Measurements from ENCODE around the gene CDKN1A. TPM values are rescaled to one million over a fixed set of nuclear protein-coding genes. Genes with fewer than 3 reads are reported as not detected.
A peak's percentile ranks its signal among the peaks of the same experiment; 100 is the strongest.
"Not testable (repeated sequence)": the region's sequence is repeated elsewhere in the genome, so short reads cannot be mapped to it uniquely, and the experiment has no call there.

Gene CDKN1A
- polyA plus RNA-seq, 3 donors = 117 to 1,223 (median 144) TPM

DNA sequence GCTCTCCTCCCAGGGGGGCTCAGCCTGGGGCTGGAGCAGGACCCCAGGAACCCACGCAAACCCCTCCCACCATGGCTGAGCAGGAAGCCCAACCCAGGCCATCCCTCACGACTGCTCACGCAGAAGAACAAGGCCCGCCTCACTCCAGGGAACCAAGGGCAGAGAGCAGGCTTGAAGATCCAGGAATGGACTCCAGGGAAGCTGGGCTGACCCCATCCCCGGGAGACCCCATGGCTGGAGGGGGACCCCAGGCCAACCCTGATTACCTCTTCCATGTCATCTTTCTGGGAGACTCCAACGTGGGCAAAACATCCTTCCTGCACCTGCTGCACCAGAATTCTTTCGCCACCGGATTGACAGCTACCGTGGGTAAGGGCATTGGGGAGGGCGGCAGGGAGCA, 43.9 kb downstream of the CDKN1A start:
- intact Hi-C loops (cut with micrococcal nuclease) = no loop called here
- H3K79me2 ChIP-seq (ENCODE audit: insufficient read depth, low read length) = peaks cover 19% of the 10 kb centered on the region
- no peak overlapping the region for H2AFZ ChIP-seq (ENCODE audit: insufficient read depth, low read depth, low read length, poor library complexity, severe bottlenecking)
- H3K27me3 ChIP-seq (ENCODE audit: control insufficient read depth in 2 of 2, insufficient read depth in 2 of 2, low read length in 2 of 2) = no peaks in the 10 kb centered on the region
- H3K27me3 Mint-ChIP-seq (ENCODE audit: low read depth in 3 of 3) = no peaks in the 10 kb centered on the region
- no peaks in the 10 kb centered on the region for H4K20me1 ChIP-seq (ENCODE audit: insufficient read depth, low read length)
- no peak overlapping the region for H3K4me2 ChIP-seq (replicated peaks; ENCODE audit: extremely low read depth, low read length, poor library complexity, severe bottlenecking)
- H3K36me3 Mint-ChIP-seq = peaks cover 45 to 87% of the 10 kb centered on the region in 2 donors
- no peak overlapping the region for H3K4me3 Mint-ChIP-seq
- H3K27ac ChIP-seq (ENCODE audit: low read depth in 1 of 2, low read length in 2 of 2) = peak overlapping the region in 1 of 2 donors; percentile 52
- peak overlapping the region in 4 of 7 donors; percentile 19 to 69 (median 45) for H3K27ac Mint-ChIP-seq
- H3K4me3 ChIP-seq (replicated peaks in 1 of 3; ENCODE audit: low read depth in 2 of 3, low read length in 3 of 3) = no peak overlapping the region
- TF ChIP-seq, protein P1, sequence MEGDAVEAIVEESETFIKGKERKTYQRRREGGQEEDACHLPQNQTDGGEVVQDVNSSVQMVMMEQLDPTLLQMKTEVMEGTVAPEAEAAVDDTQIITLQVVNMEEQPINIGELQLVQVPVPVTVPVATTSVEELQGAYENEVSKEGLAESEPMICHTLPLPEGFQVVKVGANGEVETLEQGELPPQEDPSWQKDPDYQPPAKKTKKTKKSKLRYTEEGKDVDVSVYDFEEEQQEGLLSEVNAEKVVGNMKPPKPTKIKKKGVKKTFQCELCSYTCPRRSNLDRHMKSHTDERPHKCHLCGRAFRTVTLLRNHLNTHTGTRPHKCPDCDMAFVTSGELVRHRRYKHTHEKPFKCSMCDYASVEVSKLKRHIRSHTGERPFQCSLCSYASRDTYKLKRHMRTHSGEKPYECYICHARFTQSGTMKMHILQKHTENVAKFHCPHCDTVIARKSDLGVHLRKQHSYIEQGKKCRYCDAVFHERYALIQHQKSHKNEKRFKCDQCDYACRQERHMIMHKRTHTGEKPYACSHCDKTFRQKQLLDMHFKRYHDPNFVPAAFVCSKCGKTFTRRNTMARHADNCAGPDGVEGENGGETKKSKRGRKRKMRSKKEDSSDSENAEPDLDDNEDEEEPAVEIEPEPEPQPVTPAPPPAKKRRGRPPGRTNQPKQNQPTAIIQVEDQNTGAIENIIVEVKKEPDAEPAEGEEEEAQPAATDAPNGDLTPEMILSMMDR (IDR thresholded peaks at IDR 0.05) = no peak
- peaks cover 17% of the 10 kb centered on the region for H3K4me1 Mint-ChIP-seq
- peaks cover 0 to 3% (median 0%) of the 10 kb centered on the region in 7 donors for H3K9me3 Mint-ChIP-seq
- no peak for DNase-seq
- H3K36me3 ChIP-seq (replicated peaks in 1 of 2; ENCODE audit: control insufficient read depth in 1 of 2, insufficient read depth in 2 of 2, low read length in 2 of 2) = peaks cover 61 to 84% of the 10 kb centered on the region in 2 donors
- H3K4me1 ChIP-seq (ENCODE audit: control insufficient read depth in 1 of 2, insufficient read depth in 2 of 2, low read length in 2 of 2) = peaks cover 4 to 13% of the 10 kb centered on the region in 2 donors
- WGBS (ENCODE audit: insufficient coverage) = 93% methylated on average over 5 of the region's 10 CpGs
- H3K9me3 ChIP-seq (replicated peaks in 1 of 2; ENCODE audit: control insufficient read depth in 1 of 2, insufficient read depth in 1 of 2, low read length in 2 of 2) = peaks cover 0 to under 1% of the 10 kb centered on the region in 2 donors
- no peak overlapping the region for H3K9ac ChIP-seq (ENCODE audit: insufficient read depth, low read length, poor library complexity, severe bottlenecking)

DNA sequence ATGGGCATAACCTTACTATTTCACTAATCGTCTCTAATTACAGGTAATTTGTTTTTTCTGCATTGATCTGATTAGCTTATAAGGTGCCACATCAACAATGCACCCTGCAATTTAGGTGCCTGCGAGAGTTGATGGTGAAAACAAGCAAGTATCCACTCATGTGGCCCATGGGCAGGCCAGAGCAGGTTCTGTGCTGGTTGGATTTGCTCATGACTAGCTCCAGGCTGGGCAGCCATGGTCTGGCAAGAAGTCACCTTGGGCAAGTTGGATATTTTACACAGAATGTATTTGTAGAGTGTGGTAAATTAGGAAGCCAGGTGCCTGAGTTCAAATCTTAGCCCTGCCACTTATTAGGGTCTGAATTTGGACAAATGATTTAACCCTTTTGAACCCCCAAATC, 44.4 kb downstream of the CDKN1A start:
- Histone ChIP-seq H4K20me1 (ENCODE audit: insufficient read depth, low read length) (no peaks in the 10 kb centered on the region), H3K4me3 (replicated peaks in 1 of 3; ENCODE audit: low read depth in 2 of 3, low read length in 3 of 3) (no peak overlapping the region), H3K4me1 (ENCODE audit: control insufficient read depth in 1 of 2, insufficient read depth in 2 of 2, low read length in 2 of 2) (peaks cover 9 to 18% of the 10 kb centered on the region in 2 donors), H3K79me2 (ENCODE audit: insufficient read depth, low read length) (peaks cover 19% of the 10 kb centered on the region), H3K9ac (ENCODE audit: insufficient read depth, low read length, poor library complexity, severe bottlenecking) (no peak overlapping the region), H2AFZ (ENCODE audit: insufficient read depth, low read depth, low read length, poor library complexity, severe bottlenecking) (no peak overlapping the region), H3K27ac (ENCODE audit: low read depth in 1 of 2, low read length in 2 of 2) (no peak overlapping the region), H3K9me3 (replicated peaks in 1 of 2; ENCODE audit: control insufficient read depth in 1 of 2, insufficient read depth in 1 of 2, low read length in 2 of 2) (peaks cover 0 to 4% of the 10 kb centered on the region in 2 donors), H3K36me3 (replicated peaks in 1 of 2; ENCODE audit: control insufficient read depth in 1 of 2, insufficient read depth in 2 of 2, low read length in 2 of 2) (peaks cover 56 to 80% of the 10 kb centered on the region in 2 donors), H3K27me3 (ENCODE audit: control insufficient read depth in 2 of 2, insufficient read depth in 2 of 2, low read length in 2 of 2) (no peaks in the 10 kb centered on the region), H3K4me2 (replicated peaks; ENCODE audit: extremely low read depth, low read length, poor library complexity, severe bottlenecking) (no peak overlapping the region)
- 90% methylated on average over 1 of the region's 2 CpGs for WGBS (ENCODE audit: insufficient coverage)
- H3K4me3 Mint-ChIP-seq = no peak overlapping the region
- H3K4me1 Mint-ChIP-seq = peaks cover 23% of the 10 kb centered on the region
- peak overlapping the region in 2 of 7 donors; percentile 31 to 37 for H3K27ac Mint-ChIP-seq
- TF ChIP-seq, protein P1 (IDR thresholded peaks at IDR 0.05) = no peak
- DNase-seq = no peak
- intact Hi-C loops (cut with micrococcal nuclease) = no loop called here
- H3K27me3 Mint-ChIP-seq (ENCODE audit: low read depth in 3 of 3) = no peaks in the 10 kb centered on the region
- peaks cover 45 to 87% of the 10 kb centered on the region in 2 donors for H3K36me3 Mint-ChIP-seq
- H3K9me3 Mint-ChIP-seq = peaks cover 0 to 4% (median 3%) of the 10 kb centered on the region in 7 donors

DNA sequence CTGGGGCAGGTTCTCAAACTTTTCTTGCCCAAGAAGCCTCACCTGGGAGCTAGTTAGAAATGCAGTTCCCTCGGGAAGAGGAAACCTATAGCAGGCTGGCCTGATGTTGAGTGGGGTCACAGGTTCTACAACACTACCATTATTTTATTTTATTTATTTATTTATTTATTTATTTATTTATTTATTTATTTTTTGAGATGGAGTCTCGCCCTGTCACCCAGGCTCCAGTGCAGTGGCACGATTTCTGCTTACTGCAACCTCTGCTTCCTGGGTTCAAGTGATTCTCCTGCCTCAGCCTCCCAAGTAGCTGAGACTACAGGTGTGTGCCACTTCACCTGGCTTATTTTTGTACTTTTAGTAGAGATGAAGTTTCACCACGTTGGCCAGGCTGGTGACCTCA, 45.5 kb downstream of the CDKN1A start:
- H3K27ac Mint-ChIP-seq; intact Hi-C loops (cut with micrococcal nuclease); H3K9me3 ChIP-seq (replicated peaks in 1 of 2; ENCODE audit: control insufficient read depth in 1 of 2, insufficient read depth in 1 of 2, low read length in 2 of 2); H3K27me3 Mint-ChIP-seq (ENCODE audit: low read depth in 3 of 3); H3K4me2 ChIP-seq (replicated peaks; ENCODE audit: extremely low read depth, low read length, poor library complexity, severe bottlenecking); H3K9me3 Mint-ChIP-seq; H3K27ac ChIP-seq (ENCODE audit: low read depth in 1 of 2, low read length in 2 of 2); H4K20me1 ChIP-seq (ENCODE audit: insufficient read depth, low read length); H3K4me3 ChIP-seq (replicated peaks in 1 of 3; ENCODE audit: low read depth in 2 of 3, low read length in 3 of 3); H3K4me3 Mint-ChIP-seq; H3K27me3 ChIP-seq (ENCODE audit: control insufficient read depth in 2 of 2, insufficient read depth in 2 of 2, low read length in 2 of 2); H2AFZ ChIP-seq (ENCODE audit: insufficient read depth, low read depth, low read length, poor library complexity, severe bottlenecking); H3K9ac ChIP-seq (ENCODE audit: insufficient read depth, low read length, poor library complexity, severe bottlenecking); DNase-seq: not testable (repeated sequence)
- H3K36me3 ChIP-seq (replicated peaks in 1 of 2; ENCODE audit: control insufficient read depth in 1 of 2, insufficient read depth in 2 of 2, low read length in 2 of 2) = peaks cover 46 to 69% of the 10 kb centered on the region in 2 donors
- WGBS (ENCODE audit: insufficient coverage) = 71% methylated on average over 1 of the region's 4 CpGs
- H3K4me1 ChIP-seq (ENCODE audit: control insufficient read depth in 1 of 2, insufficient read depth in 2 of 2, low read length in 2 of 2) = peaks cover 20 to 29% of the 10 kb centered on the region in 2 donors
- peaks cover 34% of the 10 kb centered on the region for H3K4me1 Mint-ChIP-seq
- H3K79me2 ChIP-seq (ENCODE audit: insufficient read depth, low read length) = peaks cover 19% of the 10 kb centered on the region
- peaks cover 39 to 87% of the 10 kb centered on the region in 2 donors for H3K36me3 Mint-ChIP-seq

All from CD14-positive monocyte (primary cell).